Measurements from ENCODE around the gene FRMD4A.

Gene FRMD4A

DNA sequence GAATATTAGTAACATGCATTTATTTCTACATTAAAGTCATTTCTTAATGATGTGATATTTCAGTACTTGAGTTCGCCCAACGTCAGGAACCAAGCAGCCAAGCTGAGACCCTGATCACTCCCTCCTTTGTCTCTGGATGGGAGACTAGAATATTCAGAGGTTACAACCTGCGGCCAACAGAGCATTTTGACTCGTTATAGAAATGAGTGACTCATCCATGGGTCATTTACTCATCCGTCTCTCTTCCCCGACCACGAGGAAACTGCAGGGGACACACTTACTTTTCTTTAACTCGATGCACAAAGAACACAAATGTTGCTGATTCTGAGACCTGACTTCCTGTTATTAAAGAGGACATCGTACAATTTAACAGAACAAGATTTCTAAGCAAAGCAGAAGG, 343.3 kb downstream of the FRMD4A start:
- no peak overlapping the region for H3K4me2 ChIP-seq (ENCODE audit: low read depth, low read length)
- no peak for TF ChIP-seq EZH2phosphoT487 (IDR thresholded peaks at IDR 0.05; ENCODE audit: low read length)
- H4K20me1 ChIP-seq (ENCODE audit: insufficient read depth, low read length): no peaks in the 10 kb centered on the region
- no peaks in the 10 kb centered on the region for H3F3A ChIP-seq (ENCODE audit: insufficient read depth, low read length)
- no peaks in the 10 kb centered on the region for H3K79me2 ChIP-seq (ENCODE audit: low read length)
- no peaks in the 10 kb centered on the region for H3K4me1 ChIP-seq (ENCODE audit: low read length)
- no peak overlapping the region for H3K9ac ChIP-seq (ENCODE audit: low read length)
- no peaks in the 10 kb centered on the region for H3K27me3 ChIP-seq (replicated peaks; ENCODE audit: insufficient read depth, low read length)
- H3K9me2 ChIP-seq (replicated peaks; ENCODE audit: insufficient read depth, low read length): no peaks in the 10 kb centered on the region
- H3K9me3 ChIP-seq (replicated peaks; ENCODE audit: insufficient read depth, low read length): no peaks in the 10 kb centered on the region
- H3K4me3 ChIP-seq (ENCODE audit: low read length): no peak overlapping the region
- no peak overlapping the region for H3K27ac ChIP-seq (ENCODE audit: low read length)
- no peak for DNase-seq
- no peak overlapping the region for H2AFZ ChIP-seq (ENCODE audit: low read length)
- no peaks in the 10 kb centered on the region for H3K36me3 ChIP-seq (replicated peaks; ENCODE audit: insufficient read depth, low read length)

DNA sequence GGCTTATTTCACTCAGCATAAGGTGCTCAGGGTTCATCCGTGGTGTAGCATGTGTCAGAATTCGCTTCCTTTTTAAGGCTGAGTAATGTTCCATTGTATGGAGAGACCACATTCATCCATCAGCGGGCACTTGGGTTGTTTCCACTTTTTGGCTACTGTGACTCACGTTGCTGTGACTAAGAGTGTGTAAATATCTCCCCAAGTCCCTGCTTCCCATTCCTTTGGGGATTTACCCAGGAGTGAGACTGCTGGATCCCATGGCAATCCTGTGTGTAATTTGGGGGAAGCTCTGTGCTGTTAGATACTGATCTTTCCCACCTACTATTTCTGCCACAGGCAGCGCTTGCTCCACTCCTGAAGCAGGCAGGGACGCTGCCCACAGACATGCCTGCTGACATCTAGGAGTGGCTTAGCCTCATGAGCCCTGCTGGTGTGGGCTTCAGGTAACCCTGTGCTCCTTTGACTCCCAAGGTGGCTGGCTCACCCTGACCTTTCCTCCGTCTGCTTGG, 346.0 kb downstream of the FRMD4A start:
- no peaks in the 10 kb centered on the region for H3K4me1 ChIP-seq (ENCODE audit: low read length)
- no peaks in the 10 kb centered on the region for H3K36me3 ChIP-seq (replicated peaks; ENCODE audit: insufficient read depth, low read length)
- no peaks in the 10 kb centered on the region for H3K27me3 ChIP-seq (replicated peaks; ENCODE audit: insufficient read depth, low read length)
- no peaks in the 10 kb centered on the region for H4K20me1 ChIP-seq (ENCODE audit: insufficient read depth, low read length)
- no peak overlapping the region for H3K4me2 ChIP-seq (ENCODE audit: low read depth, low read length)
- no peaks in the 10 kb centered on the region for H3K9me2 ChIP-seq (replicated peaks; ENCODE audit: insufficient read depth, low read length)
- TF ChIP-seq EZH2 (optimal IDR thresholded peaks at IDR 0.05; ENCODE audit: low read depth, low read length) (no peak), EZH2phosphoT487 (IDR thresholded peaks at IDR 0.05; ENCODE audit: low read length) (no peak)
- TF ChIP-seq, protein P1, sequence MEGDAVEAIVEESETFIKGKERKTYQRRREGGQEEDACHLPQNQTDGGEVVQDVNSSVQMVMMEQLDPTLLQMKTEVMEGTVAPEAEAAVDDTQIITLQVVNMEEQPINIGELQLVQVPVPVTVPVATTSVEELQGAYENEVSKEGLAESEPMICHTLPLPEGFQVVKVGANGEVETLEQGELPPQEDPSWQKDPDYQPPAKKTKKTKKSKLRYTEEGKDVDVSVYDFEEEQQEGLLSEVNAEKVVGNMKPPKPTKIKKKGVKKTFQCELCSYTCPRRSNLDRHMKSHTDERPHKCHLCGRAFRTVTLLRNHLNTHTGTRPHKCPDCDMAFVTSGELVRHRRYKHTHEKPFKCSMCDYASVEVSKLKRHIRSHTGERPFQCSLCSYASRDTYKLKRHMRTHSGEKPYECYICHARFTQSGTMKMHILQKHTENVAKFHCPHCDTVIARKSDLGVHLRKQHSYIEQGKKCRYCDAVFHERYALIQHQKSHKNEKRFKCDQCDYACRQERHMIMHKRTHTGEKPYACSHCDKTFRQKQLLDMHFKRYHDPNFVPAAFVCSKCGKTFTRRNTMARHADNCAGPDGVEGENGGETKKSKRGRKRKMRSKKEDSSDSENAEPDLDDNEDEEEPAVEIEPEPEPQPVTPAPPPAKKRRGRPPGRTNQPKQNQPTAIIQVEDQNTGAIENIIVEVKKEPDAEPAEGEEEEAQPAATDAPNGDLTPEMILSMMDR (IDR thresholded peaks at IDR 0.05; ENCODE audit: low read length): no peak
- DNase-seq: no peak
- no peak overlapping the region for H3K9ac ChIP-seq (ENCODE audit: low read length)
- no peaks in the 10 kb centered on the region for H3K79me2 ChIP-seq (ENCODE audit: low read length)
- H2AFZ ChIP-seq (ENCODE audit: low read length): no peak overlapping the region
- H3K4me3 ChIP-seq (ENCODE audit: low read length): no peak overlapping the region
- H3K9me3 ChIP-seq (replicated peaks; ENCODE audit: insufficient read depth, low read length): no peaks in the 10 kb centered on the region
- no peaks in the 10 kb centered on the region for H3F3A ChIP-seq (ENCODE audit: insufficient read depth, low read length)
- no peak overlapping the region for H3K27ac ChIP-seq (ENCODE audit: low read length)

DNA sequence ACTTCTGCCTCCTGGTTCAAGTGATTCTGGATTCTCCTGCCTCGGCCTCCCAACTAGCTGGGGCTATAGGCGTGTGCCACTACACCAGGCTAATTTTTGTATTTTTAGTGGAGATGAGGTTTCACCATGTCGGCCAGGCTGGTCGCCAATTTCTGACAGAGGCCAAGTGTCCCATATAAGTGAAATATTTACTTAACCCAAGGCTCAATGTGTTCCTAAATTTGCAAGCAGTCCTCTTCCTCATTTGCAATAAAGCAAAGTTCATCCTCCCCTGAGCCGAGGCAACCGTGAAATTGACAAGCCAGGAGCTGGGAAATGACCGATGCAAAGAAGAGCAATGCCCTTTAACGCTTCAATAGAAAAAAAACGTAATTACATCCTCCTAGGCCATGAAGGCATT, 347.7 kb downstream of the FRMD4A start:
- no peaks in the 10 kb centered on the region for H4K20me1 ChIP-seq (ENCODE audit: insufficient read depth, low read length)
- H3K9me3 ChIP-seq (replicated peaks; ENCODE audit: insufficient read depth, low read length): no peaks in the 10 kb centered on the region
- no peaks in the 10 kb centered on the region for H3K4me1 ChIP-seq (ENCODE audit: low read length)
- H3K27ac ChIP-seq (ENCODE audit: low read length): no peak overlapping the region
- no peaks in the 10 kb centered on the region for H3K9me2 ChIP-seq (replicated peaks; ENCODE audit: insufficient read depth, low read length)
- H2AFZ ChIP-seq (ENCODE audit: low read length): no peak overlapping the region
- H3F3A ChIP-seq (ENCODE audit: insufficient read depth, low read length): no peaks in the 10 kb centered on the region
- no peak overlapping the region for H3K9ac ChIP-seq (ENCODE audit: low read length)
- DNase-seq: no peak
- H3K36me3 ChIP-seq (replicated peaks; ENCODE audit: insufficient read depth, low read length): no peaks in the 10 kb centered on the region
- TF ChIP-seq, protein P1 (IDR thresholded peaks at IDR 0.05; ENCODE audit: low read length): no peak
- TF ChIP-seq EZH2 (optimal IDR thresholded peaks at IDR 0.05; ENCODE audit: low read depth, low read length) (no peak), EZH2phosphoT487 (IDR thresholded peaks at IDR 0.05; ENCODE audit: low read length) (no peak)
- H3K4me3 ChIP-seq (ENCODE audit: low read length): no peak overlapping the region
- no peak overlapping the region for H3K4me2 ChIP-seq (ENCODE audit: low read depth, low read length)
- H3K27me3 ChIP-seq (replicated peaks; ENCODE audit: insufficient read depth, low read length): no peaks in the 10 kb centered on the region
- H3K79me2 ChIP-seq (ENCODE audit: low read length): no peaks in the 10 kb centered on the region

DNA sequence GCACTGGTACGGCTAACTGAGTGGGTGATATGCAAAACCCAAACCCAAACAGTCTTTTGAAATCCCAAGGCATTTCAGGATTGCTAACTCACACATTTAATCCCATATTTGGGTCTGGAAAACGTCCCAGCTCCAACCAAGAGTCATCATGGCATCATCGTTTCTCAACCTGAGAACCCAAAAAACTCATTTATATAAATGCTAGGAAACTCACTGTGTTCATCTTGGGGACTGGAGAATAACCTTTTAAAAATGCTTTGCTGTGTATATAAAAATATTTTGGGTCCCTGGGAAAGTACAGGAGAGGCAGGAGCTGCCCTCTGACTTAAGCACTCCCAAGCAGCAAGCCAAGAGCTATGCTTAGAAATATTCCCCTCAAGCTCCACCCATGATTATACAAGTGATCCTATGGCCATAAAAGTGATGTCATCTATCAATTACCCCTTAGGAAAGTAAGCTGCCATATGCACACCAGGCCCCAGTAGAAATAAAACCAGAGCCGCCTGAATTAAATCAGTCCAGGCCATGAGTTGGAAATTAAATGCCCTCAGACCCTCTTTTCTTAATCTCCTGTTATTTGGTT, 352.1 kb downstream of the FRMD4A start:
- no peaks in the 10 kb centered on the region for H3K27me3 ChIP-seq (replicated peaks; ENCODE audit: insufficient read depth, low read length)
- no peaks in the 10 kb centered on the region for H3F3A ChIP-seq (ENCODE audit: insufficient read depth, low read length)
- no peak for DNase-seq

More for the DNA sequence above, 352.1 kb downstream of the FRMD4A start:
- Histone ChIP-seq H4K20me1 (ENCODE audit: insufficient read depth, low read length) (no peaks in the 10 kb centered on the region), H3K4me2 (ENCODE audit: low read depth, low read length) (no peak overlapping the region), H3K4me1 (ENCODE audit: low read length) (no peaks in the 10 kb centered on the region), H3K9ac (ENCODE audit: low read length) (no peak overlapping the region), H3K27ac (ENCODE audit: low read length) (no peak overlapping the region), H3K4me3 (ENCODE audit: low read length) (no peak overlapping the region), H3K79me2 (ENCODE audit: low read length) (no peaks in the 10 kb centered on the region), H3K9me2 (replicated peaks; ENCODE audit: insufficient read depth, low read length) (no peaks in the 10 kb centered on the region), H2AFZ (ENCODE audit: low read length) (no peak overlapping the region), H3K36me3 (replicated peaks; ENCODE audit: insufficient read depth, low read length) (no peaks in the 10 kb centered on the region), H3K9me3 (replicated peaks; ENCODE audit: insufficient read depth, low read length) (no peaks in the 10 kb centered on the region)
- TF ChIP-seq, protein P1 (IDR thresholded peaks at IDR 0.05; ENCODE audit: low read length): no peak
- TF ChIP-seq EZH2 (optimal IDR thresholded peaks at IDR 0.05; ENCODE audit: low read depth, low read length) (no peak), EZH2phosphoT487 (IDR thresholded peaks at IDR 0.05; ENCODE audit: low read length) (no peak)

Measured in MM.1S (cell line).